ENCODE results near the gene MARVELD1.

DNA sequence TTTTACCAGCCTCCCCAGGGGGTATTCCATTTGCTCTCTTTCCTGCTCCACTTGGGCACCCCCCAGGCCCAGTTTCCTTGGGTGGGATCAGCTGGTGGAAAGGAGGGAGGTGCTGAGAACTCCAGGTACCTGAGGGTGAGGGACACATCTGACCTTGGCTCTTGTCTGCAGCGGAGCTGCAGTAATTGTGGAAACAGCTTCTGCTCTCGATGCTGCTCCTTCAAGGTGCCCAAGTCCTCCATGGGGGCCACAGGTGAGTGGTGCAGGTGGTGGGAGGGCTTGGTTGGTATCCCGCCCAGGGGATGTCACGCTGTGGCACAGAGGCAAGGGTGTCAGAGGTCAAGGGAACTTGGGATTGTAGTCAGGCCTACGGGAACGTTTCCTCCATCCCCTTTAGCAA is 43.9 kb downstream of the MARVELD1 start:
- no peak for TF ChIP-seq GATA2 (IDR thresholded peaks at IDR 0.05; ENCODE audit: low read depth, low read length)
- TF ChIP-seq GATA3 (IDR thresholded peaks at IDR 0.05; ENCODE audit: low read depth, low read length): no peak

All from SH-SY5Y (cell line).